GM13977 (cell line): ENCODE measurements around the gene WWC1.
"Not testable (repeated sequence)": the region's sequence is repeated elsewhere in the genome, so short reads cannot be mapped to it uniquely, and the experiment has no call there.

Experiments used
- DNase-seq: peaks from one replicate; pipeline ENCODE4 v3.0.0; 2012; ENCODE audit warnings: low spot score
- CTCF ChIP-seq: IDR thresholded peaks from 2 replicates; pipeline ENCODE4 v1.5.1; 2012; ENCODE audit warnings: mild to moderate bottlenecking, control low read depth; ENCODE audit not compliant: insufficient read depth; ENCODE audit errors: extremely low read depth, missing control alignments
- in situ Hi-C: fragments of 300-500 bp; cut with MboI; formaldehyde crosslinking; loops from one replicate; pipeline ENCODE4 v1.12.0; 2022; ENCODE audit warnings: low sequenced_read_pairs, low pct_unique_long_range_greater_than_20kb, mixed read lengths, inconsistent platforms; ENCODE audit not compliant: unreplicated experiment

WWC1 gene

GRCh38 chr5:168434746-168435321, 143.4 kb downstream of the WWC1 start:
- in situ Hi-C loops = no loop called here
- no peak for DNase-seq
- no peak for TF ChIP-seq CTCF

- in situ Hi-C loops, DNase-seq: not testable (repeated sequence)
Measured at GRCh38 chr5:168435340-168435739, 143.9 kb downstream of the WWC1 start.

- DNase-seq = no peak
- no peak for TF ChIP-seq CTCF
- in situ Hi-C loops = no loop called here
Measured at GRCh38 chr5:168438349-168438748, 146.9 kb downstream of the WWC1 start.

- TF ChIP-seq CTCF = no peak
Measured at GRCh38 chr5:168443533-168443932, 152.1 kb downstream of the WWC1 start.

GRCh38 chr5:168443950-168444700, 152.7 kb downstream of the WWC1 start:
- DNase-seq = no peak
- in situ Hi-C loops = no loop called here
- no peak for TF ChIP-seq CTCF

More at GRCh38 chr5:168443533-168443932, 152.1 kb downstream of the WWC1 start:
- in situ Hi-C loops = no loop called here
- DNase-seq = no peak

- in situ Hi-C loops = no loop called here
- no peak for DNase-seq
- no peak for TF ChIP-seq CTCF
Measured at GRCh38 chr5:168446983-168447619, 155.7 kb downstream of the WWC1 start.

- in situ Hi-C loops = no loop called here
- no peak for DNase-seq
- no peak for TF ChIP-seq CTCF
Measured at GRCh38 chr5:168447808-168448207, 156.4 kb downstream of the WWC1 start.
